ENCODE measurements around the gene CPEB3. TPM values are rescaled to one million over a fixed set of nuclear protein-coding genes. Genes with fewer than 3 reads are reported as not detected.

CPEB3 gene
- total and polyA plus RNA-seq, 12 donors, result 0.71 to 17.6 (median 13.3) TPM

DNA sequence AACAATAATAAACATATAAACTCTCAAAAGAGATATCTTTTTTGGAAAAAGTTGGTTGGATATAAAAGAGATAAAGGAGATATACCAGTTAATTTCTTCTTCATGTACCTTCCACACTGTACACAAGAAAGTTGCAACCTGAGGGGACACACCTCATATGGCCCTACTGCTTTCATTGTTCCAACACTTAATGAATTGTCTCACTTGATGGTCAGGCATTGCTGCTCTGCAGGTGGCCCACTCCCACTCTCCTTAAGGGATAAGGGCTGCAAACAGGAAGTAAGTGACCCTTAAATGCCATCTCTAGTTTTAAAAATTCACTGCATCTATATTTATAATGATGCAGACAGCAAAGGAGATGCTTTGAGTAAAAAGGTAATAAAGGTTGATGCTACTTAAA lies 215.0 kb downstream of the CPEB3 start:
- intact Hi-C loops (cut with DNase I), result no loop called here
- Histone ChIP-seq H3K27me3 (no peaks in the 10 kb centered on the region), H3K4me1 (peaks cover 0 to 7% (median 0%) of the 10 kb centered on the region in 9 donors), H3K9me3 (no peaks in the 10 kb centered on the region), H3K36me3 (peaks cover 0 to 67% (median 12%) of the 10 kb centered on the region in 9 donors), H3K4me3 (no peak overlapping the region), H3K27ac (no peak overlapping the region)
- ATAC-seq, result no peak
- TF ChIP-seq CTCF (IDR thresholded peaks at IDR 0.05), result no peak
- DNase-seq, result no peak

DNA sequence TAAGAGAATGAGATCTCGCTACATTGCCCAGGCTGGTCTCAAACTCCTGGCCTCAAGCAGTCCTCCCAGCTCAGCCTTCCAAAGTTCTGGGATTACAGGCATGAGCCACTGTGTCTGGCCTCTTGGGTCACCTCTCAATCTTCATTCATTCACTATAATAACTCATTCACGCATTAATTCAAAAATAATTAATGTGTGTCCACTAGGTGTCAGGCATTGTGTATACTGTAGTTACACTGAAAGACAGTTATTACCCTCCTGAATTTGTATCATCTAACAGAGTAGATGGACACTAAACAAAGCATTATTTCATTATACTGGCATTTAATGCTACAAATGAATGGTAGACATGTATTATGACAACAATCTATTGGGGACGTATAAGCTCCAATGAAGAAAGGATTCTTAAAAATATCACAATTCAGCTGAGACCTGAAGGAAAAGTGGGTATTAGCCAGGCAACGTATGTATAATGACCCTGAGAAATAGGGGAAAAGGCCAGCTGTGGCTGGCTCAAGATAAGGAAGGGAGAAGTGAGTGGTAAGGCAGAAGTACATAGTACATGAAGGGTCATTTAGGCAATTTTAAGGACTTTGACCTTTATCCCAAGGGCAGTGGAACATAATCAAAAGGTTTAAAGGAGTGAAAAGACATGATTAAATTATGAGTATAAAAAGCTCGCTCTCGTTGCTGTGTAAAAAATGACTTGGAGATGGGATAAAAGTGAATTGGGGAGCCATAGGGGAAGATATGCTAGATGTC lies 216.6 kb downstream of the CPEB3 start:
- no peaks in the 10 kb centered on the region for H3K9me3 ChIP-seq
- H3K4me1 ChIP-seq, result peaks cover 0 to 7% (median 0%) of the 10 kb centered on the region in 9 donors
- no peak overlapping the region for H3K4me3 ChIP-seq
- no peaks in the 10 kb centered on the region for H3K27me3 ChIP-seq
- WGBS, 2 donors, result 75 to 78% methylated on average over 6 of the region's 6 CpGs
- peaks cover 0 to 57% (median 2%) of the 10 kb centered on the region in 9 donors for H3K36me3 ChIP-seq
- no peak for DNase-seq
- peak in 6 of 9 donors; percentile 17 to 37 (median 28) for TF ChIP-seq CTCF (IDR thresholded peaks at IDR 0.05)
- H3K27ac ChIP-seq, result no peak overlapping the region
- no peak for ATAC-seq
- intact Hi-C loops (cut with DNase I), result no loop called here

GRCh38 chr10:92068900-92069299 lies 222.0 kb downstream of the CPEB3 start:
- ATAC-seq, result no peak
- DNase-seq, result no peak
- TF ChIP-seq CTCF (IDR thresholded peaks at IDR 0.05), result no peak
- intact Hi-C loops (cut with DNase I), result no loop called here
- Histone ChIP-seq H3K4me3 (no peak overlapping the region), H3K4me1 (peaks cover 0 to 13% (median 0%) of the 10 kb centered on the region in 9 donors), H3K27ac (no peak overlapping the region), H3K9me3 (no peaks in the 10 kb centered on the region), H3K36me3 (peaks cover 0 to 16% (median 0%) of the 10 kb centered on the region in 9 donors), H3K27me3 (no peaks in the 10 kb centered on the region)
- 38 to 80% methylated on average over 1 of the region's 1 CpG for WGBS, 2 donors

DNA sequence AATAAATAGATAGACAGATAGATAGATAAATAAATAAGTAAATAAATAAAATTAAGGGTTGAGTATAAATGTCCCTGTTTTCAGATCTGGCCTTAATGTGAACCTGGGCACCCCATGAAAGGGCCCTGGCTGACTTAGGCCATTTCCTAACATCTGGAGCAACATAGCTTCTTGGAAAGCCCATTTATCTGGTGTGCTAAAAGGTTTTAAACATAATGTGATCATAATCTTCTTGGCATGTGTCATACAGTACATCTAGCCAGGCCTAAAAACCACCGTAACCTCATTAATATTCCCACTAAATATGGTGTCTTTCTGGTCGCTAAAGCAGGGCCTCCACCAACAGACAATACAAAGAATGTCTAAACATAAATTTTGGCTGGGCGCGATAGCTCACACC lies 224.5 kb downstream of the CPEB3 start:
- TF ChIP-seq CTCF (IDR thresholded peaks at IDR 0.05), result no peak
- 97 to 98% methylated on average over 4 of the region's 4 CpGs for WGBS, 2 donors

More for the DNA sequence above, 224.5 kb downstream of the CPEB3 start:
- no peak for ATAC-seq
- H3K4me1 ChIP-seq, result peaks cover 0 to 31% (median 0%) of the 10 kb centered on the region in 9 donors
- no peak overlapping the region for H3K4me3 ChIP-seq
- no peak overlapping the region for H3K27ac ChIP-seq
- H3K27me3 ChIP-seq, result no peaks in the 10 kb centered on the region
- H3K9me3 ChIP-seq, result no peaks in the 10 kb centered on the region
- DNase-seq, result no peak
- intact Hi-C loops (cut with DNase I), result no loop called here
- peaks cover 0 to 16% (median 0%) of the 10 kb centered on the region in 9 donors for H3K36me3 ChIP-seq

Data from heart right ventricle (tissue), 16 donors.